IPS-20b (cell line): ENCODE measurements around the gene PELO.

Experiments
- H3K27ac ChIP-seq: one replicate; pipeline ENCODE4 v1.5.1; 2013; ENCODE audit warnings: low read length
- H3K27me3 ChIP-seq: 2 replicates; pipeline ENCODE4 v1.6.1; 2013; ENCODE audit warnings: mild to moderate bottlenecking, low read length, inconsistent platforms; ENCODE audit not compliant: insufficient read depth
- H3K36me3 ChIP-seq: 2 replicates; pipeline ENCODE4 v1.6.1; 2013; ENCODE audit warnings: low read depth, mild to moderate bottlenecking, inconsistent platforms, low read length, moderate library complexity; ENCODE audit not compliant: insufficient read depth
- H3K4me1 ChIP-seq: 2 replicates; pipeline ENCODE4 v1.6.1; 2013; ENCODE audit warnings: mild to moderate bottlenecking, control low read depth, inconsistent platforms, low read length, moderate library complexity; ENCODE audit not compliant: insufficient read depth
- H3K4me3 ChIP-seq: 2 replicates; pipeline ENCODE4 v1.5.1; 2013; ENCODE audit warnings: mild to moderate bottlenecking, low read length, inconsistent platforms
- H3K9ac ChIP-seq: 2 replicates; pipeline ENCODE4 v1.6.1; 2013; ENCODE audit warnings: low read depth, mild to moderate bottlenecking, inconsistent platforms, low read length, moderate library complexity
- H3K9me3 ChIP-seq: 2 replicates; pipeline ENCODE4 v1.6.1; 2013; ENCODE audit warnings: mild to moderate bottlenecking, low read depth, low read length, inconsistent platforms; ENCODE audit not compliant: insufficient read depth

PELO gene

GRCh38 chr5:52802974-52803336 is 15.2 kb downstream of the PELO start:
- Histone ChIP-seq H3K36me3 (peaks cover 26% of the 10 kb centered on the region), H3K4me3 (peak overlapping the region; percentile 95), H3K27me3 (no peaks in the 10 kb centered on the region), H3K4me1 (peaks cover 27% of the 10 kb centered on the region), H3K9ac (peak overlapping the region; percentile 93; the same call in 1 of the 2 replicates), H3K9me3 (no peaks in the 10 kb centered on the region), H3K27ac (no peak overlapping the region)

GRCh38 chr5:52804387-52804791 is 16.7 kb downstream of the PELO start:
- Histone ChIP-seq H3K9ac (no peak overlapping the region), H3K4me3 (no peak overlapping the region), H3K27ac (no peak overlapping the region), H3K27me3 (no peaks in the 10 kb centered on the region), H3K4me1 (peaks cover 16% of the 10 kb centered on the region), H3K9me3 (no peaks in the 10 kb centered on the region), H3K36me3 (peaks cover 26% of the 10 kb centered on the region)

- Histone ChIP-seq H3K4me1 (peaks cover 18% of the 10 kb centered on the region), H3K9ac (no peak overlapping the region), H3K9me3 (no peaks in the 10 kb centered on the region), H3K27ac (no peak overlapping the region), H3K27me3 (no peaks in the 10 kb centered on the region), H3K4me3 (no peak overlapping the region), H3K36me3 (peaks cover 26% of the 10 kb centered on the region)
Observed at GRCh38 chr5:52804981-52805380, 17.3 kb downstream of the PELO start.

GRCh38 chr5:52805615-52806014 is 17.9 kb downstream of the PELO start:
- Histone ChIP-seq H3K4me3 (no peak overlapping the region), H3K9ac (no peak overlapping the region), H3K36me3 (peaks cover 26% of the 10 kb centered on the region), H3K4me1 (peaks cover 19% of the 10 kb centered on the region), H3K27me3 (no peaks in the 10 kb centered on the region), H3K27ac (no peak overlapping the region), H3K9me3 (no peaks in the 10 kb centered on the region)

GRCh38 chr5:52807037-52807436 is 19.3 kb downstream of the PELO start:
- no peak overlapping the region for H3K27ac ChIP-seq
- H3K9ac ChIP-seq, result no peak overlapping the region
- H3K36me3 ChIP-seq, result peaks cover 18% of the 10 kb centered on the region
- no peak overlapping the region for H3K4me3 ChIP-seq
- H3K4me1 ChIP-seq, result peaks cover 18% of the 10 kb centered on the region
- no peaks in the 10 kb centered on the region for H3K27me3 ChIP-seq
- no peaks in the 10 kb centered on the region for H3K9me3 ChIP-seq

- H3K27ac ChIP-seq, result no peak overlapping the region
- H3K4me1 ChIP-seq, result peaks cover 12% of the 10 kb centered on the region; the same call in 1 of the 2 replicates
- H3K9ac ChIP-seq, result no peak overlapping the region
- no peak overlapping the region for H3K4me3 ChIP-seq
- H3K27me3 ChIP-seq, result no peaks in the 10 kb centered on the region
- H3K36me3 ChIP-seq, result peaks cover 12% of the 10 kb centered on the region
- H3K9me3 ChIP-seq, result no peaks in the 10 kb centered on the region
Observed at GRCh38 chr5:52807723-52808122, 20.0 kb downstream of the PELO start.

- Histone ChIP-seq H3K27me3 (no peaks in the 10 kb centered on the region), H3K9me3 (no peaks in the 10 kb centered on the region), H3K4me1 (peaks cover 12% of the 10 kb centered on the region; the same call in 1 of the 2 replicates), H3K4me3 (no peak overlapping the region), H3K9ac (no peak overlapping the region), H3K36me3 (peaks cover 6% of the 10 kb centered on the region; the same call in 1 of the 2 replicates), H3K27ac (no peak overlapping the region)
Observed at GRCh38 chr5:52808316-52808901, 20.7 kb downstream of the PELO start.

GRCh38 chr5:52809884-52810283 is 22.2 kb downstream of the PELO start:
- H3K36me3 ChIP-seq, result peaks cover 4% of the 10 kb centered on the region; the same call in 1 of the 2 replicates
- H3K9ac ChIP-seq, result no peak overlapping the region
- H3K27me3 ChIP-seq, result no peaks in the 10 kb centered on the region
- no peaks in the 10 kb centered on the region for H3K9me3 ChIP-seq
- no peak overlapping the region for H3K4me3 ChIP-seq
- H3K27ac ChIP-seq, result no peak overlapping the region
- peaks cover 8% of the 10 kb centered on the region; the same call in 1 of the 2 replicates for H3K4me1 ChIP-seq

GRCh38 chr5:52810426-52810825 is 22.7 kb downstream of the PELO start:
- Histone ChIP-seq H3K4me3 (no peak overlapping the region), H3K27ac (no peak overlapping the region), H3K9ac (no peak overlapping the region), H3K36me3 (no peaks in the 10 kb centered on the region), H3K4me1 (peaks cover 7% of the 10 kb centered on the region; the same call in 1 of the 2 replicates), H3K27me3 (no peaks in the 10 kb centered on the region), H3K9me3 (no peaks in the 10 kb centered on the region)

GRCh38 chr5:52811067-52811749 is 23.5 kb downstream of the PELO start:
- H3K36me3 ChIP-seq, result no peaks in the 10 kb centered on the region
- no peaks in the 10 kb centered on the region for H3K9me3 ChIP-seq
- no peak overlapping the region for H3K27ac ChIP-seq
- no peak overlapping the region for H3K9ac ChIP-seq
- no peaks in the 10 kb centered on the region for H3K27me3 ChIP-seq
- peaks cover 7% of the 10 kb centered on the region; the same call in 1 of the 2 replicates for H3K4me1 ChIP-seq
- no peak overlapping the region for H3K4me3 ChIP-seq

- Histone ChIP-seq H3K4me1 (peaks cover 25% of the 10 kb centered on the region), H3K27me3 (no peaks in the 10 kb centered on the region), H3K27ac (no peak overlapping the region), H3K9me3 (no peaks in the 10 kb centered on the region), H3K36me3 (no peaks in the 10 kb centered on the region), H3K9ac (no peak overlapping the region), H3K4me3 (no peak overlapping the region)
Observed at GRCh38 chr5:52814352-52815148, 26.8 kb downstream of the PELO start.
